Caco-2 (cell line): Measurements from ENCODE around the gene WEE1. TPM values are rescaled to one million over a fixed set of nuclear protein-coding genes. Genes with fewer than 3 reads are reported as not detected.

Experiments used
- Bru-seq: library from RNA; stranded (reverse); fragments of 400-500 nt; gene quantifications from one replicate; lab custom pipeline; 2021; lab: Mats Ljungman, UMichigan
- BruChase-seq, 2 experiments: library from RNA; stranded (reverse); fragments of 400-500 nt; gene quantifications; one replicate each; lab custom pipeline; 2021; lab: Mats Ljungman, UMichigan
- BruUV-seq: library from RNA; stranded (reverse); fragments of 400-500 nt; replicated peaks from 2 replicates; lab custom pipeline; 2021; lab: Mats Ljungman, UMichigan
- CTCF ChIA-PET: fragments of 300-600 bp; sonication (Branson Sonifier 250); formaldehyde crosslinking; loops from one replicate; lab custom pipeline; 2022; ENCODE audit warnings: antibody characterized with exemption; lab: Charles Lee
- POLR2A ChIA-PET: fragments of 300-600 bp; sonication (Branson Sonifier 250); formaldehyde crosslinking; loops from one replicate; lab custom pipeline; 2022; ENCODE audit warnings: antibody characterized with exemption; lab: Charles Lee
- DNase-seq, 2 experiments: peaks; one replicate each; pipeline versions ENCODE4 v3.0.0 to v3.0.0-alpha.2; 2020 to 2022
- H3K27me3 ChIP-seq: replicated peaks from 2 replicates; pipeline ENCODE4 v1.6.0; 2011; ENCODE audit warnings: low read length; ENCODE audit not compliant: control insufficient read depth, insufficient read depth
- H3K36me3 ChIP-seq: 2 replicates; pipeline ENCODE4 v1.5.1; 2011; ENCODE audit warnings: low read length; ENCODE audit not compliant: control insufficient read depth, insufficient read depth
- H3K4me1 ChIP-seq: fragments of 250-450 bp; sonication (Bioruptor Pico); 2 replicates; pipeline ENCODE4 v1.5.1; 2020; ENCODE audit warnings: mild to moderate bottlenecking
- H3K4me3 ChIP-seq: 2 replicates; pipeline ENCODE4 v1.5.1; 2011; ENCODE audit warnings: low read depth, mild to moderate bottlenecking, control low read depth, low read length
- H3K9me3 ChIP-seq: fragments of 250-450 bp; sonication (Bioruptor Pico); 2 replicates; pipeline ENCODE4 v1.5.1; 2020; ENCODE audit warnings: mild to moderate bottlenecking, moderate library complexity
- H3K27ac Mint-ChIP-seq: one replicate; pipeline ENCODE4 v1.8.0; 2022; ENCODE audit warnings: mixed read lengths; ENCODE audit not compliant: unreplicated experiment
- H3K27me3 Mint-ChIP-seq: one replicate; pipeline ENCODE4 v1.8.0; 2022; ENCODE audit warnings: mixed read lengths; ENCODE audit not compliant: insufficient read depth, unreplicated experiment
- H3K36me3 Mint-ChIP-seq: one replicate; pipeline ENCODE4 v1.8.0; 2022; ENCODE audit warnings: mild to moderate bottlenecking, mixed read lengths; ENCODE audit not compliant: insufficient read depth, unreplicated experiment
- H3K4me1 Mint-ChIP-seq: one replicate; pipeline ENCODE4 v1.8.0; 2022; ENCODE audit warnings: low read depth, mixed read lengths; ENCODE audit not compliant: unreplicated experiment
- H3K4me3 Mint-ChIP-seq: one replicate; pipeline ENCODE4 v1.8.0; 2022; ENCODE audit warnings: mild to moderate bottlenecking, moderate library complexity, mixed read lengths; ENCODE audit not compliant: unreplicated experiment
- H3K9me3 Mint-ChIP-seq: one replicate; pipeline ENCODE4 v1.8.0; 2022; ENCODE audit warnings: mixed read lengths; ENCODE audit not compliant: unreplicated experiment
- CTCF ChIP-seq, 2 experiments: fragments of 200-600 bp in 1 of 2; IDR thresholded peaks; 1 replicate in 1 of 2; 2 replicates in 1 of 2; pipeline versions ENCODE4 v1.5.1 to v1.8.0; 2011 to 2022; ENCODE audit warnings: antibody characterized with exemption in 1 of 2, control low read depth in 1 of 2, inconsistent platforms in 1 of 2, low read depth in 1 of 2, low read length in 1 of 2, mild to moderate bottlenecking in 1 of 2, moderate library complexity in 1 of 2; ENCODE audit not compliant: insufficient read depth in 1 of 2, severe bottlenecking in 1 of 2, unreplicated experiment in 1 of 2
- intact Hi-C: fragments of 100-400 bp; cut with micrococcal nuclease; formaldehyde crosslinking; loops from one replicate; pipeline ENCODE4 v1.10.0; 2022; ENCODE audit not compliant: unreplicated experiment
- long read RNA-seq: library from polyadenylated mRNA; stranded (forward); transcript quantifications from one replicate; pipeline ENCODE4 v2.0.0, GENCODE V29; 2022
- total RNA-seq: library from RNA; stranded (reverse); gene quantifications from 2 replicates; pipeline ENCODE4 v1.2.3, GENCODE V29; 2022

The WEE1 gene
- total RNA-seq = 108 and 116 TPM in 2 replicates
- percentile 98 among the genes with signal in this experiment for Bru-seq, nascent RNA
- BruChase-seq, experiment 1, labeled RNA remaining after a 2-hour chase = percentile 98 among the genes with signal in this experiment
- percentile 91 among the genes with signal in this experiment for BruChase-seq, experiment 2, labeled RNA remaining after a 6-hour chase
- long read RNA-seq, transcript WEE1-202 (11 exons, 2,799 nt) = major isoform, 135 of 157 reads
- long read RNA-seq, partial matches to known transcripts = 6 of 157 reads
- long read RNA-seq, other reads (novel, unspliced or antisense) = 14 of 157 reads

- no peaks in the 10 kb centered on the region for H3K36me3 ChIP-seq
- peaks cover 37% of the 10 kb centered on the region for H3K4me1 Mint-ChIP-seq
- intact Hi-C loops = loop anchor here (1.0 to 2.0 kb wide), 5 partner anchors 40 to 334 kb away; partner anchors contain the start of gene SWAP70
- H3K27me3 ChIP-seq = no peaks in the 10 kb centered on the region
- no peaks in the 10 kb centered on the region for H3K27me3 Mint-ChIP-seq
- H3K4me3 Mint-ChIP-seq = peak within 1 kb of the TSS; percentile 94
- BruUV-seq = no TSS peak
- peaks cover 40% of the 10 kb centered on the region for H3K4me1 ChIP-seq
- peak within 1 kb of the TSS; percentile 100 for H3K27ac Mint-ChIP-seq
- CTCF ChIA-PET = interaction anchor here (0.8 to 1.6 kb wide), 7 partner anchors 38 to 436 kb away, joined by 3 to 16 read pairs (median 6); partner anchors contain the start of gene ZNF143
- no peak for TF ChIP-seq CTCF (IDR thresholded peaks at IDR 0.05; ENCODE audit: insufficient read depth in 1 of 2, low read depth in 1 of 2, low read length in 1 of 2, severe bottlenecking in 1 of 2, unreplicated experiment in 1 of 2)
- no peaks in the 10 kb centered on the region for H3K9me3 Mint-ChIP-seq
- peak; percentile 99 to 100 for DNase-seq
- peaks cover 71% of the 10 kb centered on the region for H3K36me3 Mint-ChIP-seq
- H3K4me3 ChIP-seq = peak within 1 kb of the TSS; percentile 87
- H3K9me3 ChIP-seq = no peaks in the 10 kb centered on the region
- POLR2A ChIA-PET = interaction anchor here (0.5 to 2.3 kb wide), 22 partner anchors 9 to 886 kb away, joined by 3 to 42 read pairs (median 6); partner anchors contain the start of genes ADM, DENND5A and ZNF143
Measured at GRCh38 chr11:9573052-9573774, at the start of gene WEE1. Gene WEE1, plus strand, starts transcription at chr11:9573670. Its CDS starts 264 bp downstream, at chr11:9573934.

- Mint-ChIP-seq H3K4me3 (no peak overlapping the region), H3K27ac (no peak overlapping the region), H3K36me3 (peaks cover 25% of the 10 kb centered on the region), H3K9me3 (no peaks in the 10 kb centered on the region), H3K4me1 (peaks cover 8% of the 10 kb centered on the region), H3K27me3 (no peaks in the 10 kb centered on the region)
- no peak for TF ChIP-seq CTCF (IDR thresholded peaks at IDR 0.05; ENCODE audit: insufficient read depth in 1 of 2, low read depth in 1 of 2, low read length in 1 of 2, severe bottlenecking in 1 of 2, unreplicated experiment in 1 of 2)
- no peaks in the 10 kb centered on the region for H3K27me3 ChIP-seq
- DNase-seq = no peak
- POLR2A ChIA-PET = no interaction called here
- BruUV-seq = no TSS peak
- H3K9me3 ChIP-seq = no peaks in the 10 kb centered on the region
- H3K36me3 ChIP-seq = no peaks in the 10 kb centered on the region
- CTCF ChIA-PET = no interaction called here
- intact Hi-C loops = no loop called here
- H3K4me1 ChIP-seq = peaks cover 17% of the 10 kb centered on the region
- no peak overlapping the region for H3K4me3 ChIP-seq
Measured at GRCh38 chr11:9524001-9524400, 49.5 kb upstream of the WEE1 start.

GRCh38 chr11:9525116-9525515 is 48.4 kb upstream of the WEE1 start:
- H3K4me1 ChIP-seq = peaks cover 29% of the 10 kb centered on the region
- intact Hi-C loops = no loop called here
- H3K9me3 ChIP-seq = no peaks in the 10 kb centered on the region
- H3K4me3 ChIP-seq = no peak overlapping the region
- Mint-ChIP-seq H3K4me3 (no peak overlapping the region), H3K36me3 (peaks cover 19% of the 10 kb centered on the region), H3K27me3 (no peaks in the 10 kb centered on the region), H3K27ac (no peak overlapping the region), H3K4me1 (peaks cover 18% of the 10 kb centered on the region), H3K9me3 (no peaks in the 10 kb centered on the region)
- DNase-seq = no peak
- no peaks in the 10 kb centered on the region for H3K36me3 ChIP-seq
- no peak for TF ChIP-seq CTCF (IDR thresholded peaks at IDR 0.05; ENCODE audit: insufficient read depth in 1 of 2, low read depth in 1 of 2, low read length in 1 of 2, severe bottlenecking in 1 of 2, unreplicated experiment in 1 of 2)
- POLR2A ChIA-PET = no interaction called here
- H3K27me3 ChIP-seq = no peaks in the 10 kb centered on the region
- CTCF ChIA-PET = interaction anchor here (1.2 kb wide), 1 partner anchor 10 kb away, joined by 3 read pairs; no protein-coding TSS in a partner anchor
- no TSS peak for BruUV-seq
